ENCODE measurements around the gene KCNMB2. TPM values are rescaled to one million over a fixed set of nuclear protein-coding genes. Genes with fewer than 3 reads are reported as not detected.
"Not testable (repeated sequence)": the region's sequence is repeated elsewhere in the genome, so short reads cannot be mapped to it uniquely, and the experiment has no call there.

The KCNMB2 gene
- total RNA-seq, 1 experiment from 2014 or later: not detected

DNA sequence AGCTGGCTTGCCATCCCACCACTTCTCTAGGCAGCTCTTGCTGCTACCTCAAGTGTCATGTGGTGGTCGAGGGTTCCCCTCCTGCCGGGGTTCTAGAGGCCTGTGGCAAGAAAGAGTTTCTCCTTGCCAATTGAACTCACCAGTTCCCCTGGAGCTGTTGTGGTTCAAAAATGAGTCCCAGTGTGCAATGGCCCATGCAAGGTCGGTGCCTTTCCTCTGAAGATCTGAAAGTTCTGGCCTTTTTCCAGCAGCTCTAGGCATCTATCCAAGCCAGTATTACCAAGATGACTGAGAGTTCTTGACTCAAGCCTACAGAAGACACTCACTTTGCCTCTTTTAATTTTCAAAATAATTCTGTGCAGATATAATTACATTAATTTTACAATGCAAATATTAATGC, 163.6 kb downstream of the KCNMB2 start:
- DNase-seq (ENCODE audit: low spot score): no peak

DNA sequence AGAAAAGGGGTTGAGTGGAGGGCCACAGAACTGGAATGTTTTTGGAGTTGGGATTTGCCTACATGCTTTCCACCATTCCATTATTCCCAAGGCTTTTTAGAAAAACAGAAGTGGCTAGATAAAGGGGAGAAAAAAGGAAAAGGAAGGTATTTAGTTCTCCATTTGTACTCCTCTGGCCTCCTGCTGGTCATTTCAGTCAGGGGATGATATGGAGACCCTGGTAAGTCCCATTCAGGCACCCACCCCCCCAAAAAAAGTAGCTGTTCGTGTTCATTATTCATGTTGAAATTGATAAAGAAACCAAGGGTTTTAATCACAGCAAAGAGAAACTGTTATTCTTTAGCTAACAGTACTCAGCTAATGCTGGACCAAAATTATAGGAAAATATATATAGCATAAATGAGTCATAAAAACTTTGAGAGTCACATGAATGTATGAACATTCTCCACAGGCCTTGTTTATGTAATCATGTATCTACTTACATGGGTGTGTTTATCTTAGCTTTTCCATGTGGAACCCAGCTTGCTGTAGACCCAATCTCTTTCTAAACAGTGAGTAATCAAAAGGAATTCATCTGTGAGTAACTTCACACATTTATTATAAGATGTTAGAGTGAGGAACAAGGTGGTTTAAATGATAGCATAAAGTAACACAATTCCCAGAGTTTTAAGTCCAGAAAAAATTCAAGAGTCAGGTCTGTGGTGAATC, 167.2 kb downstream of the KCNMB2 start:
- DNase-seq (ENCODE audit: low spot score): peak; percentile 34

DNA sequence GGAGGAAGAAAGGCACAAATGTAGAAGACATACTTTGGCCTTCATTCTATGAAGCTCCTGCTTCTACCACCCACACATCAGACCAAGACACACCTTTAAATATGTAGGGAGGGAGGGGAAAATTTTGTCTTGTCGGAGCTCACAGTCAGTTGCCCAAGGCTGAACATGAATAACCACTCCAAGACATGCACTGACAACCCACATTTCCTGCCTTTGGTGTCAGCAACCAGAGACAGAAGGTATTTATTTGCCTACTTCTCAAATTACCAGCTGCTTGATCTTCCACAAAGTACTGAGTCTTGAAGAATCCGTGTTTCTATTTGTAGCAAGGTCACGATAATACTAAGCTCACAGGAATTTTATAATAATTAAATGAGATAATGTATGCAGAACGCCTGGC, 169.7 kb downstream of the KCNMB2 start:
- DNase-seq (ENCODE audit: low spot score): no peak

DNA sequence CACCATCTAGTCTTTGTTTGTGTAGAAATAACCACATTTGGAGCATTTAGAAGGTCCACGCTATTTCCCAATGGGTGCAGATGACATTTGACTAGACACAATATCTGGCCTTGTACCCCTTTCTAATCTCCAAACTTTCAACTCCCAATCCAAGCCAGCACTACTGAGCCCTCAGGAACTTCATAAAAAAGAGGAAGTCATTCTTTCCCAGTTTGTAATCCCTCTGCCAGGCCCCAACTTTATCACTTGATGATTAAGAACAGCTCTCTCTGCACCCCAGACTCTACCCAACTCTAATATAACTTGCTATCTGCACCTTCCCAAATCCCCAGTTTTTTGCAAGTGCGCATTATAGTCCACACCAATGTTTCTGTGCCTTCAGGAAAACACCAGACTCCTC, 170.2 kb downstream of the KCNMB2 start:
- no peak for DNase-seq (ENCODE audit: low spot score)

- DNase-seq (ENCODE audit: low spot score): no peak
Measured at GRCh38 chr3:178707311-178708031, 171.2 kb downstream of the KCNMB2 start.

DNA sequence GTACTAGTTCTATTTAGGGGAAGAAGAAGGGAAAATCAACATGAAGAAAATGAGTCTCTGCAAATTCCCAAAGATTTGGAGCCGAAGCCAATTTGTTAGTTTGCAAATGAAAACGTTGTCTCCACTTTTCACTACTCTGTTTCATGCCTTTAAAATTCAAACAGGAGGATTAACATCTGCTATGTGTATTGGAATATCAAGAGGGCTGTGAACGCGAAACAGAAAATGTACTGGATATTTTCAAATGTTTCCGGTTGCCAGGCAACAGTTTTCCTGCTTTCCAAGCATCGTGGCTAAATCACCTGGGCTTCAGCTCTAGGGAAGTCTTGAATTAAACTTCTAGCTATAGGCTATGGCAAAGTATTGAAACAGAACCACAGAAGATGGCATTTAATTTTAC, 172.8 kb downstream of the KCNMB2 start:
- no peak for DNase-seq (ENCODE audit: low spot score)

DNA sequence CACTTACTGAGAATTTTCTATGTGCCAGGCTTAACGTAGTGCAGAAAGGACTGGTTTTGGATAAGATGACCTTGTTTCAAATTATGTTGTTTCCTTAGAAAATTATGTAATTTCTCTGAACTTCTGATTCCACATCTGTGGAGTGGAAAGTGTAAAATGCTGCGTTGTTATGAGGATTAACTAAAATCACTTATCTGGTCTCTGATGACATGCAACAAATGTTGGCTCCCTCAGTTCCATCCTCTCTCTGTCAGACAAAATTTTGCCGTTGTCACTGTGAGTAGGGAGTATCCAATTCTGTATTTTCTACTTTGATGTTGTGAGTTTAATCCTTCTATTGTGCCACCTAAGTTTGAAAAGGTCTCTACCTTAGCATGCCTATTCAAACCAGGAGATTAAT, 175.5 kb downstream of the KCNMB2 start:
- DNase-seq (ENCODE audit: low spot score): no peak

DNA sequence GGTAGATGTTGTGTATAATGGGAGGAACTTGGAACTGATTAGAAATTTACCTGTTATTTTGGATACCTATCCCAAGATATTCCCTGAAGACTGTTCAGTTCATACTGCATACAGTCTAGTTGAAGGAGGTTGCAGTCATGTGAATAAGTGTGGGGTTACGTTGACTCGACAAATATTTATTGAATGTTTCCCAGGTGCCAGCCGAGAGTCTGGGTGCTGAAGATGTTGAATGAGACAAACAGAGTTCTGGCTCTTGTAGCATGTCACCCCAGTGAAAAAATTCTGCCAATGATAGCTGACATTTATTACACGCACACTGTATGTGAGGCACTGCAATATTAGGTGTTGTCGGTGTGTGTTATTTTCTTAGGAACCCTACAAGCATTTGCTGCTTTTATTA, 176.0 kb downstream of the KCNMB2 start:
- DNase-seq (ENCODE audit: low spot score): no peak

DNA sequence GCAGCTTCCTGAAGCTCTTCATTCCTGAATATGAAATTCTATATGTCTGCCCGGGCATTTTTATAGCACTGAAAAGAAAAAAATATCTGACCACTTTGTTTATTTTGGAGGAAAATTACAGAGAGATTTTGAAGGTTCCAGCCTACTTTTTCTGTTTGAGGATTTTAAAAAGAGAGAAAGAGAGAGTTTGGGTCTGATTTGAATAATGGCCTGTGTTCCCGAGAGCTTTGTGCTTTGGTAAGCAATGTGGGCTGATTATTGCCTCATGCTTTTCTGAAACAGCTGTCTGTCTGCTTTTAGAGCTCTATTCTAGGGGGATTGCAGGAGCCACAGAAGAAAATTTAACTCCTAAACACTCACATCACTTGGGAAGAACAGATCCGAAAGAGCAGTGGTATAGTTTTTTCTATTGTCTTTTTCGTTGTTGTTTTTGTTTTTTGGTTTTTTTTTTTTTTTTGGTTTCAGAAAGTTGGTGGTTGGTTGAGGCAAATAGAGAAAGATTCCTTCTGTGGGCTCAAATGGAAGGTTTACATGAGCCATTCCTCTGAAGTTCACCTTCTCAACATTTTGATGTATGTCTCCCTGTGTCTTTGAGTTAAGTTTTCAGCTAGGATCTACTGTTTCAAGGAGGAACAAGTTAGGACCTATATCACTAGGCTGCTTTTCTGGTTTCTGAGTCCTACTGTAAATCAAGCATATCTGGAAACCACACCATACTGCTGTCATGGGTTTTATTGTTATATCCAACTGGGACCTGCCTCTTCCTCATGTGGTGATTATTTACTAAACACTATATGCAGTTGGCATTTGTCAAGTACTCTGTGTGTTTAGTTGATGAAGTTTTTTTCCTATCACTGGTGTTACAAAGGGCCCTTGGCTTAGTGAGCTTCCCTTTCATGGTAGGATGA, 178.9 kb downstream of the KCNMB2 start:
- DNase-seq (ENCODE audit: low spot score): no peak

DNA sequence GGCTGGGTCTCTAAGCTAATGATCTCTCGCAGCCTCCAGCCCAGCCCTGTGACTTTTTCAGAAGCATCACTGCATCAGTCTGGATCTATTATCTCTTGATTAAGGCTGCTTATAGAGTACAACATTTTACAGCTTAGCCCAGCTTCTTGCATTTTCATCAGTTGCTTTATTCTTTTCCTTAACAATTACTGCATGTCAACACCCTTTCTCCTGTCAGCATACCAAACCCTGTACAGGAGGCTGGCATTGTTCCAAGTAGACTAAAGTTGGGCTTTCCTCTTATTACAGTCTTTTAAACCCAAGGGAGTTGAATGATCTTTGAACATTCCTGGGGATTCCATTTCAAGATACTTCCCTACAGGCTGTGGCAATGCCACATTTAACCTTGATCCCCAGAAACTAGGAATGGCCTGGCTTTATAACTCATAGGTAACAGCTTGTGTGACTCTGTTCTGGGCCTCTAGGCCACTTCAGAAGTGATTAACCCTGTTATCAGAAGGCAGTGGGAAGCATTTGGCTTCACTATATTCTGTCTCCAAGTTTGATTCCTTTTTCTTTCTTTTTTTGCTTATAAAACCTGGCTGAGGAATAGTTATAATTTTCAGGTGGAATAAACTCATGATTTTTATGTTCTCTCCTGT, 182.9 kb downstream of the KCNMB2 start:
- DNase-seq (ENCODE audit: low spot score): no peak

GRCh38 chr3:178732824-178733223, 196.6 kb downstream of the KCNMB2 start:
- no peak for DNase-seq (ENCODE audit: low spot score)

GRCh38 chr3:178735032-178735674, 198.9 kb downstream of the KCNMB2 start:
- no peak for DNase-seq (ENCODE audit: low spot score)

GRCh38 chr3:178736300-178736699, 200.1 kb downstream of the KCNMB2 start:
- DNase-seq (ENCODE audit: low spot score): no peak

DNA sequence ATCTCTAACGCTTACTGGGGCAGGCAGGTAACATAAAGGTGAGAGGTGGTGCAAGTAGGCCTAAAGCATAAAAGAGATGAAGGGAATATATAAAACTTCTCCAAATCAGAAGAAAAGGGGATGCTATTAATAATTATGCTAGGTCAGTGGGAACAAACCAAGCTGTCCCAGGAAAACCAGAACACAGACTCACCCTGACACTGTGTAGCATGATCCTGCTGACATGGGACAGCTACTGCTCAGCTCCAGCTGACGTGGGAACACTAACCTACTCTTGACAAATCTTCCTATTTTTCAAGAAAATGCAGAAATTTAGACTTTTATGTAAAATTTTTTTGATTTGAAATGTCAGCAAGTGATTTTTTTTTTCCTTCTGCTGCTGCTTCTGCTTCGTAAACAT, 203.5 kb downstream of the KCNMB2 start:
- no peak for DNase-seq (ENCODE audit: low spot score)

DNA sequence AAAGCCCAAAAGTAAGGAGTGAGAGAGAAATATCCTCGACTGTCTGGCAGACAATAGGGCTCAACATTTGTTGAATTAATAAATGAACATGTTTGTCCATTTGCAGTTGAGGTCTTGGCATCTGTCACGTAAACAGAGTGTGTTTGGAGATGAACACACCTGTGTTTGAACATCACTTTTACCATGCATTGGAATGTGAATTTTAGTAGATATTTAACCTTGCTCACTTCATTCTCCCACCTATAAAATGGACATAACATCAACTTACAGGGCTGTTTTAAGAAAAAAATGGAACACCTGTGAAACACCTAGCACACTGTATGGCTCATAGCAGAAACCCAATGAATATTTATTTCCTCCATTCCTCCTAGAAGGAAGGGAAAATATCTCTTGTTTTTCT, 204.8 kb downstream of the KCNMB2 start:
- no peak for DNase-seq (ENCODE audit: low spot score)

GRCh38 chr3:178743297-178743696, 207.1 kb downstream of the KCNMB2 start:
- DNase-seq (ENCODE audit: low spot score): no peak

GRCh38 chr3:178745861-178746655, 209.8 kb downstream of the KCNMB2 start:
- DNase-seq (ENCODE audit: low spot score): not testable (repeated sequence)

DNA sequence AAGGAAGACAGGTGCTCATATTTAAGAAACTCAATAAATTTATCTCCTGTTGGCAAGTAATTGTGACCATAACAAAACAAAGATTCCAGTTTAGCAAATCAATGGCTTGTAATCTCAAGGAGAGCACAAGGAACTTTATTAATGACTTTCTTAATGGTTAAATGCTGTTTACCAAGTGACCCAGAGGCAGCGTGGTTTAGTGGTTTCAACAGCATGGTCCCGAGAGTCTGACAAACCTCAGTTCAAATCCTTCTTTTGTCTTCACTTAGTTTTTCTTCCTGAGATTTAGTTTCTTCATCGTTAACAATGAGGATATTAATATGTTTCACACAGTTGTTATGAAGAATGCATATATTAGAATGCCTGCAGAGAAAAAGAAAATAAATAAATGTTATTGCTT, 212.6 kb downstream of the KCNMB2 start:
- no peak for DNase-seq (ENCODE audit: low spot score)

DNA sequence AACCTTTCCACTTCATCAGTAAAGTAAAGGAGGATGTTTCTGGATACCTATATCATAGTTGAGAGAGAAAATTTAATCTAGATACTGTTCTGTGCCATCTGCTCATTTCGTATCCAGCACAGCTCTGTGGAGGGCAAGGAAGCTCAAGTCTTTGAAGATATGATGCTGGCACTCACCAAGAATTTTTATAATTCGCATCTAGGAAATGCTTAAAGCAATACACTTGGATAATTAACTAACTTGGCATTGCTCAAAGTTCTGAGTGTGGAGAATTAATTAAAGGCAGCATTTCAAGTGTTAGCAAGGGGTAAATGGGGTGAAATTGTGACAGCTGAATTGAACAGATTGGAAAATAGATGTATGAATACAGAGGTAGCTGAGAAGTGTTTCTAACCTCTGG, 213.2 kb downstream of the KCNMB2 start:
- DNase-seq (ENCODE audit: low spot score): no peak

- DNase-seq (ENCODE audit: low spot score): no peak
Measured at GRCh38 chr3:178750639-178751300, 214.5 kb downstream of the KCNMB2 start.

Data from A172 (cell line).